Astrocyte of the spinal cord (primary cell): Measurements from ENCODE around the gene C8A.

Source experiments
- DNase-seq: peaks from one replicate; pipeline ENCODE4 v3.0.0; 2011; ENCODE audit warnings: low read depth, low spot score
- H3K4me3 ChIP-seq: 2 replicates; pipeline ENCODE4 v1.5.1; 2011; ENCODE audit warnings: low read depth, mild to moderate bottlenecking, low read length, moderate library complexity
- CTCF ChIP-seq: IDR thresholded peaks from 2 replicates; pipeline ENCODE4 v1.5.1; 2012; ENCODE audit warnings: low read depth, mild to moderate bottlenecking, low read length, inconsistent platforms
- in situ Hi-C: cut with HindIII; loops from 2 replicates; pipeline ENCODE4 v1.10.0; 2017; ENCODE audit warnings: low sequenced_read_pairs

Gene C8A

GRCh38 chr1:56933161-56933560 lies 78.6 kb downstream of the C8A start:
- TF ChIP-seq CTCF, result no peak
- DNase-seq, result no peak
- no peak overlapping the region for H3K4me3 ChIP-seq
- in situ Hi-C loops, result no loop called here

GRCh38 chr1:56933606-56934005 lies 79.0 kb downstream of the C8A start:
- TF ChIP-seq CTCF, result no peak
- H3K4me3 ChIP-seq, result no peak overlapping the region
- DNase-seq, result no peak
- in situ Hi-C loops, result no loop called here

- no peak overlapping the region for H3K4me3 ChIP-seq
- DNase-seq, result no peak
- in situ Hi-C loops, result no loop called here
- no peak for TF ChIP-seq CTCF
These were observed 79.9 kb downstream of the C8A start for GRCh38 chr1:56934430-56935060.

- DNase-seq, result no peak
- in situ Hi-C loops, result no loop called here
- TF ChIP-seq CTCF, result no peak
- H3K4me3 ChIP-seq, result no peak overlapping the region
These were observed 84.0 kb downstream of the C8A start for GRCh38 chr1:56938646-56939045.

- in situ Hi-C loops, result no loop called here
- TF ChIP-seq CTCF, result no peak
- no peak for DNase-seq
- H3K4me3 ChIP-seq, result no peak overlapping the region
These were observed 84.6 kb downstream of the C8A start for GRCh38 chr1:56939209-56939608.

- H3K4me3 ChIP-seq, result no peak overlapping the region
- in situ Hi-C loops, result no loop called here
- no peak for DNase-seq
- no peak for TF ChIP-seq CTCF
These were observed 85.4 kb downstream of the C8A start for GRCh38 chr1:56940039-56940438.
